SW 1271 (cell line): ENCODE data around the gene LRRC14B.

ENCODE experiments used
- DNase-seq, 2 experiments: peaks; one replicate each; lab custom pipeline; 2025; lab: John Stamatoyannopoulos, UW

The LRRC14B gene

DNA sequence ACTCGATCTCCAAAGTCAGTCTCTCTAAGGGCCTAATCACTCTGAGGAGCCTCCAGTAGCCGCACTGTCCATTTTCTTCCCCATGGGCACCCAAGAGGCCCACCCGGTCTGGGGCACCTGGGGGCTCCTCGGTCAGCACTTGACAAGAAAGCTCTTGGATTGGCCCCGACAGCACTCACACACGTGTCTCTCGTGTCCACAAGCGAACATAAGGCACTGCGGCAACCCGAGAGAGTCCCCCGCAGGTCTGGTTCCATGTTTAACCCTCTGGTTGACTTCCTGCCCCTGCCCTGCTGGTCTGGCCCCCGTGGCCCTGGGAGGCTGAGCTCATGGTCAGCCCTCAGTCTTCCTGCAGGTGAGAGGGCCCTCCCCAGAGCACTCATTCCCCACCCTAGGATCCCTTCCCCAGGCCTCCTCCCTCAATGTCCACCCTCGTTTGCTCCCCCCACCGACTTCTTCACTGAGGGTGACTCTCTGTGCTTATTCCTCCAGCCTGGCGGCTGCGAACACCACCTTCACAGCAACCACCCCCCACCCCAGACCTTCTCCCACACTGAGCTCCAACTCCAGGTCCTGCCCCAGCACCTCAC is 16.3 kb upstream of the LRRC14B start:
- DNase-seq = no peak

DNA sequence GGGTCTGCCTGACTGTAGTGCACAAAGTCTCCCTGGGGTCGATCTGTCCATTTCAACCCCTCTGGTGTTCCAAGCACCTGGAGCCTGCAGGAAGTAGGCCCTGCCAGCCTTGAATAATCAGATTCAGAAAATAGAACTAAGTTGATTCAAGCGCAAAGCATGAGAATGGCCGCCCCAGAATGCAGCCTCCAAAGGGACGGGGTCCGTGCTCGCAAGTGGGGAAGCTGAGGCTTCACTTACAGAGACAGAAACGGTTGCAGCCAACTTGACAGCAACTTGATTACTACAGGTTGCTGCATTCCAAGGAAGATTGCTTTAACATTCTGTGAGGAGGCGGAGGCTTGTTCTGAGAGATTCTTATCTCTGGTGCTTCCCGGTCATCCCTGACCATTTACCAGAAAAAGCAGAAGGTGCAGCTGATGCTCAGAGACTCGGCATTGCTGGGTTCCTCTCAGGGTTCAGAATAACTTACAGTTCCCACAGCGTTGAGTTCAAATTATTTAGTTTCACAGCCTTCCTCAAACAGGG is 14.9 kb upstream of the LRRC14B start:
- no peak for DNase-seq

DNA sequence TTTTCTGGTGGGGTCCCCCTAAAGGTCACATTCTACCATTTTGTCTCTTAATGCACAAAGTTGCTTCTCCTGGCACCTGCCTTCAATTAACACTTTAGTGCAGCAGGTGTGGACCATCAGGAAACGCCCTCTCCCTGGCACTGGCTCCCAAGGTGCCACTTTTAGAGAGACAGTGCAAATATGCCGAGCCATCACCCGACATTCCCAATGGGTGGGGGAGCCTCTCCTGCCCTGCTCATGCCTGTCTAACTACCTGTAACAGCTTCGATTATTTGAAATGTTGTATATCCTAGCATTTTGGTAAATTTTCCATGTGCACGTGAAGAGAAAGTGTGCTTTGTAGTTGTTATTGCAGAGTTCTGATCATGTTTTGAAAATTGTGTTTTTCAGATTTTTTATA is 13.2 kb upstream of the LRRC14B start:
- no peak for DNase-seq

DNA sequence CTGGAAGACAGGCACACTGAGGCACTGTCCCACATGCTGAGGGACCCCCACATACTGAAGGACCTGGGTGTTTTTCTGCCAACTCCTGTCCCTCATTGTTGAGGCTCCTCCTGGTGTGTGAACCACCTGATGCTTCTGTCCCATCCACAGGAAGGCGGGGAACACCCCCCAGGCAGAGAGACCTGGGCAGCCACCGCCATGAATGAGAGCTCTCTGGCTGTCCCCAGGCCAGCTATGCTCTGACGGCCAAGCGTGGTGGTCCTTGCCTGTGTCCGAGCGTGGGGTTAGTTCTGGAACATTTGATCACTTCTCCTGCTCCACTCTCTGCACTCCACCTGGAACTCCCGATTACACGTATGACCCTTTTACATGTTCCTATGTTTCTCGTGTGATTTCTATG is 11.9 kb upstream of the LRRC14B start:
- no peak for DNase-seq

DNA sequence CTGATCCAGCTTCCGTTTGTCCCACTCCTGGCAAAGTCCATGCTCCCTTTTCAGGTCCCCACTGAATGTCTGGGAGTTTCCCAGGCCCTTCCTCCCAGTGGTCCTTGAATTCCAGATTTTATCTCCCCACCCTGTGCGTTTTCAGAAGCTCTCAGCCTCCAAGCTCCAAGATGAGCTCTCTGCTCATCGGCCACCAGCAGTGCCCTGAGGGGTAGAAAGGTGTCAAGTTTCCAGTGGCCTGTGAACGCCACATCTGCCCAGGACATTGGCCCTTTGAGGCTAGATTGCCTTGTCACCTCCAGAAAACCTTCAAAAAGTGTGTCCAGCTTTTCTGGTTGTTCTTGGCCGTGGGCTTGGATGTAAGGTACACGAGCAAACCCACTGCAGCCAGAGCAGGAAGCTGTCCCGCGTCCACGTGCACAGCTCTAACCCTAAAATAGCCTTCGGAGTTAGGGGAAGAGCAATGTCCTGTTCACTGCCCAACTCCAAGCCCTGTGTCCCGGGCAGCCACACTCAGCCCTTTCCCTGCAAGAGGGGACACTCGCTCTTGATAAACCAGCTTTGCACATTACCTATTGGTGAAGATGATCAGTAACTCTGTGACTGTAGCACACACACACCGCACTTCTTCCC is 10.9 kb upstream of the LRRC14B start:
- DNase-seq = no peak

DNA sequence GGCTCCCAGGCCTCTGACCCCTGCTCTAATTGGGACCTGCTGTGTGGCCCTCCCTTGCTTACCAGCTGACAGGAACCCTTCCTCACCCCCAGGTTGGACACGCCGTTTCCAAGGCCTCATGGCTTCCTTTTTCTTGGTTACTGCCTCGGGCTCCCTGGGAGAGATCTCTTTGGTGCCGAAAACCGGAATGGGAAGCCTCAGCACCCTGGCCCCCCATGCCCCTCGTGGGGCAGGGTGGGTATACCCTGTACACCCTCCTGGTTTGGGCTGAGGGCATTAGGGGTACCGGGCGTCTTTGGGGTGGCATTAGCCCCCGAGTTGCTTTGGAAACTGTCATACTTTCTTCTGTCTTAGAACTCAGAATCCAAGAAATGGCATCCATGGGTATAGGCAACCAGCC is 10.1 kb upstream of the LRRC14B start:
- no peak for DNase-seq

DNA sequence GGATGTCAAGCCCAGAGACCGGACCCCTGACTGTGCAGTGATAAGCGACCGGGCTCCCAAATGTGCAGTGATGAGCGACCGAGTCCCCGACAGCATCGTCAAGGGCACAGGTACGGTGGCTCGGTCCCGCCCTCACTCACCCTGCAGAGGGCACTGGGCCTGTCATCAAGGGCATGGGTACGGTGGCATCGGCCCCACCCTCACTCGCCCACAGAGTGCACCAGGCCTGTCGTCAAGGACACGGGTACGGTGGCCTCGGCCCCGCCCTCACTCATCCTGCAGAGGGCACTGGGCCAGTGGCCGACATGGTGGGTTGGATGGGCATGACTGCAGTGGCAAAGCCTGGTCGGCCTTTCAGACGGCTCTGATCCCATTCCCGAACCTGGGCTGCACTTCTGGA is 9.7 kb upstream of the LRRC14B start:
- no peak for DNase-seq

DNA sequence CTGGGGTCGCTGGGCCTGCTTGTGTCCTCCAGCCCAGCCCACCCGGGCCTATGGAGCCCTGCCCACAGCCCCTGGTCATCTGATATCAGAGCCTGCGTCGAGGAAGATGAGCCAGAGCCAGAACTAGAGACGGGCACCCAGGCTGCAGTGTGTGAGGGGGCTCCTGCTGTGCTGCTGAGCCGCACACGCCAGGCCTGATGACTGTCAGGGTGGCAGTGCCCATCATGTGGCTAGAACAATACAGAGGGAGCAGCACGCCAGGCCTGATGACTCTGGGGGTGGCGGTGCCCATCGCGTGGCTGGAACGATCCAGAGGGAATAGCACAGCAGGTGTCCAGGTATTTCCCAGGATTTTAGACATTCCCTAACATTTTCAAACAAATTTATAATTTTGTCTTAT is 9.2 kb upstream of the LRRC14B start:
- no peak for DNase-seq

DNA sequence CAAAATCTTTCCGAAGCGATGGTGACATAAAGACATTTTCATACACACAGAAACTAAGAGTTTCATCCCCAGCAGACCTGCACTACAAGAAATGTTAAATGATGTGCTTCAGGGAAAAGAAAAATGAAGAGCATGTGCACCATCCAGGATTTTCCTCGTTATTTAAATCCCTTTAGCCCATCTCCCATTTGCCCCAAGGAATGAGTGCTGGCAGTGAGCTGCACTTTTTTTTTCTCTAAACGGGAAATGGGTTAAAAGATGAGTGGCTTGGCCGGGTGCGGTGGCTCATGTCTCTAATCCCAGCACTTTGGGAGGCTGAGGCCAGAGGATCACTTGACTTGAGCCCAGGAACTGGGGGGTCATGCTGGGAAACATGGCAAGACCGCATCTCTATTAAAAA is 6.8 kb upstream of the LRRC14B start:
- no peak for DNase-seq

DNA sequence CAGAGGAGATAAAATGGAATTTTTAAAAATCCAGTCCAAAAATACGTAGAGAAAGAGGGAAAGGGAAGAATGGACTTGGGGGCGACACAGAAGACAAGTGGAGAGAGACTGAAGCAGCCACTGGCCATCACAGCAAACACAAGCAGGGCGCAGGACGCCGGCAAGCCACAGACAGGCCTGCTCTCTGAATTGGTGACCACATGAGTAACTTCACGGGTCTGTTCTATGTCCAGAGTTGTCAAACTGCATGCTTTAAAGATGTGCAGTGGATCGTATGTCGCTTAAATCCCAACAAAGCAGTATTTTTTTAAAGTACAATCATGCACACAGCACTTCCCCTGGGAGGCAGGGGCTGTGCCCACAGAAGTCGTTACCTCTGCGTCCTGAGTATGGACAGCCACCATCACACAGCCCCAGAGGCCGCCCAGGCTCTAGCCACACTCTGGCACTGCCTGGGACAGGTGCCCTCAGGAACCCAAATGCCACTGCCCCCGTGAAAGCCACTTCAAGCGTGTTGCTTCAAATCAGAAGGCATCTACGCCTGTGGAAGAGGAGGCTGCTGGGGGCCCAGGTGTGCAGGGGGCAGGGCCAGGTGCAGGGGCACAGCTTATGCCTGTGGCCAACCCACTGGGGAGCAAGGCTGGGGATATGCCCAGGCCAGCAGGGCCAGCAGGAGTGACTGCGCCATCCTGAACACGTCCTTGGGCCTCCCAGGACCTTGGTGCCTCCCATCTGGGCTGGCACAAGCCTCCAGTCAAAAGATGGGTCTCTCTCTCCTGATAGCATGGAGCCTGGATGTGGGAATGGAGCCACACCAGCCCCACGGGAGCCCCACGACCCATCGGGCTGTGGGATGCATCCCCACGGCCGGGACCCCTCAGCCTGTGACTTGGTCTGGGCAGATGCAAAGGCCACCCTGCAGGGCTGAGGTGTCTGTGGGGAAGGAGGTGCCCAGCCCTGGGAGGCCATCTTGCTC is 5.9 kb upstream of the LRRC14B start:
- no peak for DNase-seq

DNA sequence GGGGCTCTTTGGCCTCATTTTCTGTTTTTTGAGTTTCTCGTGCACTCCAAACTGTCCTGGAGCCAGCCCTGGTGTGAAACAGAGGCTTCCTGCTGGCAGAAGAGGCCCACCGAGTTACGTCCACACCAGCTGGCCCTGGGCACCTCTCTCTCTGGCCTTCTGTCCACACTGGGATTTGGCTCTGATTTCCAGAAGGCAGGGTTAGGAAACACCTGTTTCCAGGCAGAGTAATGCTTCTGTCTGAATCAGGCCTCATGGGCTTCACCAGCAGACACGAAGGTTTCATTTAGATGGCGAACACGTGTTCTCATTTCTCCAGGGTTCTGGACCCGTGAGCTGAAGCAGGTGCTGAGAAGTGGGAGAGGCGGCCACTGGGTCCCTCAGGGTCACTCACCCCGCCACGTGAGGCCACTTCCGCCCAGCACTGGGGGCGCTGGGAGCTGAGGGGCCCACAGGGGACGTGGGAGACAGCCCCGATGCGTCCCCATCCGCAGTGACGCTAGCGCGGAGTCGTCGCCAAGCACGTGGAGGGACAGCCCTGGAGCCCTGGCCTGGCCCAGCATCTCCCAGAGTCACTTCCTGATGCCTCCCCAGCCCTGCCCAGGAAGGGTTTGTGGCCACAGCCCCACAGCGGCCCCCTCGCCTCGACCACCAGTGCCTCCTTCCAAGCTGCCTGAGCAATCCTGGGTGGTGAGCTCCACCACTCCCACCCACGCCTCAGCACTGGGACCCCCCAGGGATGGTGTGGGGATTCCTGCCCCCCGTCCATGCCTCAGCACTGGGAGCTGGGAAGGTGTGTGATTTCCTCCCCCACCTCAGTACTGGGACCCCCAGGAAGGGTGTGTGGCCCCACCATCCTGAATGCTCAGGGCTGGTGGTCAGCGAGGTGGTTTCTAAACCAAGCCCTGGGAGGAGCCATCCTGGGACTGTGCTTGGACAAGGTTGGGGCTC is 4.9 kb upstream of the LRRC14B start:
- DNase-seq = no peak

DNA sequence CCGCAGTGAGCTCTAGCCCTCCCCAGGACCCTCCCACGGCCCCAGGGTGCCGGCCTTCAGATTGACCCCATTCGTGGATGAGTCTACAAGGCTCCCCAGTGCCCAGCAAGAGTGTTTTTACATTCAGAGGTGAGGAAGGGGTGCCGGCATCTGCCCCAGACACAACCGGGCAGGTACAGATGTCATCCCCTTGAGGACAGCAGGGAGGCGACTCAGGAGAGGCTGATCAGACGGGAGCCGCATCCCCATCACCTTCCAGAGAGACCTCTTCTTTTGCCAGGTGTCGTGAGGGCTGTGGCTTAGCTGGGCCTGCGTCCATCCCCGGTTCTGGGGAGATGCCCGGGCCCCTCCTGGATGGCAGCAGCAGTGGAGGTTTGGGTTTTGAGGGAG is 4.3 kb upstream of the LRRC14B start:
- no peak for DNase-seq

DNA sequence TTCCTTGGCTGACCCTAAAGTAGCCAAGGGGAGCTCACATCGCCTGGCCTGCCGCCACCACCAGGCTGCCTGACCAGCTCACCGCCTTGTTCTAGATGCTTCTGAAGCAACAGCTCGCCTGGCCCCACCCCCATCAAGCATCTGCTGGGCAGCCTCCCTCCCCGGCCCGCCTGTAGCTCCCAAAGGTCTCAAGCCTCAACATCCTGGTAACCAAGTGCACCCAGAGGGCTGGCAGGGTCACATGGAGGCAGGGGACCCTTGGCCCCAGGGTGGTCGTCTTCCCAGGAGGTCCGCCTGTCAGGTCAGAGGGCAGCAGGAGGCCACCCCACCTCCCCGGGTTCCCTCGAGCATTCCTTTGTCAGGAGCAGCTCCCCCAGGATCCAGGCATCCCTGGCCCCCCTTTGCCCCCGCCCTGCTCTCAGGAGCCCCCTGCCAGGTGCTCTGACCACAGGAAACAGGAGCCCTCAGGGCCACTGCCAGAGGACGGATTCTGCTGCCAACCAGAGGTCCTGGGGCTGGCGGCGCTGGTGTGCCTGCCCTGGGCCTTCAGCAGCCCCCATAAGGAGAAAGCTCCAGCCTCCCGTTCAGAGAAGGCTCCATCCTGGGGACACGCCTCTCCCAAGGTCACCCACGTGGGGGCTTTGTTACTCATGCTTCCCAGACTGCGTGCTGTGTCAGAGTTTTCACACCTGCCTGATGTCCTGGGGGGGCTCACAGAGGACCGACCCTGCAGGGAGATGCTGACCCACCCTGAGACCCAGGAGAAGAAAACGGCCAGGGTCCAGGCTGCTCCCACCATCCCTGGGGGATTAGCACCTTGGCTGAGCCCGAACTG is 3.5 kb upstream of the LRRC14B start:
- no peak for DNase-seq

DNA sequence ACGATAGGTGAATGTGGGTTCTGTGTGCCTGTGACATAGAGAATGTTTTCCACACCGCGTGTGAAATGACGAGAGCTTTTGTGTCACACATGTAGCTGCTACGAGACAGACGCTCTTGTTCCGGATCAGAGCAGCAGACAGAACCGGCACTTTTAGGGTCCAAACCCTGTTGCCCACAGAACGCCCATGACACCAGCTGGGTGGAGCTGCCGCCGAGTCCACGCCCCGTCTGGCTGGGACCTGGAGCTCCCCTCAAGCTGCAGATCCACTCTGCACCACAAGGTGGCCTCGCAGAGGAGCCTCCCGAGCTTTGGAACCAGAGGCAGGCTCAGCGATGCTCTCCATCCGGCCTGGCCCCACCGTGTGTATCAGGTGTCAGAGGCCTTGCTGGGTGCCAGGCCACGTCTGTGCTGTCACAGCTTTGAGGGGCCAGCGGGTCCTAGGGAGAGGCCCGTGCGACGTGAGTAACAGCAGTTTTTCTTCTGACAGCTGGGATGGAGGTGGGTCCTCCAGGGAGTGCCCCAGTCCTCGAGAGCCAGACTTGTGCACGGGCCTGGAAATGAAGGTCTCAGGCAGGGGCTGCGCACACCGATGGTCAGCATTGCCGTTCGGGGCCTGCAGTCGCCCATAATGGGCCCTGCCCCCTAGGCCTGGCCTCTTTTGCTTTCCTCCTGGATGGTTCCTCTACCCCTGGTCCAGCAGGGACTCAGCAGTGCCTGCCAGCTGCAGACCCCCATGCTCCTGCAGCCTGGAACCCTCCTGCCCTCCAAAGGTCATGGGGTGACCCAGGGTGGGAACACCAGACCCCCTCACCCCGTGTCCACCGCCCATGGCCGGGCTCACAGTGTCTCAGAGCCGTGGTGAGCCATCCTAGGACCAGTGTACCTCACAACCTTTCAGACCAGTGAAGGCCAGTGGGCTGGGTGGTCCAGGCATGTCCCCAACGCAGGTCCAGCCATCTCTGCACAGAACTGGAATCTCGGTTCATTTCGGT is 2.5 kb upstream of the LRRC14B start:
- peak; percentile 52 to 77 for DNase-seq

DNA sequence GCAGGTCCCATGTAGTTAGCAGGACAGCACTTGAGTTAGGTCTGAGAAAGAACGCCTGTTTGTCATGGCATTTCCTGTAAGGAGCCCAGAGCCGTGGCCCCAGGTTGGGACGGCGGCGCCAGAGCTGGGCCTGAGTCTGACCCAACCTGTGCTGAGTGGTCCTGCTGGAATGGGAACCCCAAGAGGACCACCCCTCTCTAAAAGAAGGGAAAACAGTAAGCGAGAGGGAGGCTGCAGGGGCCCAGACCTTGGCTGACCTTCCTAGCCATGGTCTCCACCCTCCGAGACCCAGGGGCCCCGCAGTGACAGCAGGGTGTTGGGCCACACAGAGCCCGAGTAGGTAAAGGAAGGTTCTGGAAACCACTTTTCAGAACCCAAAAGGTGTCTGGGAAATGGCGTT is 1.8 kb upstream of the LRRC14B start:
- no peak for DNase-seq

DNA sequence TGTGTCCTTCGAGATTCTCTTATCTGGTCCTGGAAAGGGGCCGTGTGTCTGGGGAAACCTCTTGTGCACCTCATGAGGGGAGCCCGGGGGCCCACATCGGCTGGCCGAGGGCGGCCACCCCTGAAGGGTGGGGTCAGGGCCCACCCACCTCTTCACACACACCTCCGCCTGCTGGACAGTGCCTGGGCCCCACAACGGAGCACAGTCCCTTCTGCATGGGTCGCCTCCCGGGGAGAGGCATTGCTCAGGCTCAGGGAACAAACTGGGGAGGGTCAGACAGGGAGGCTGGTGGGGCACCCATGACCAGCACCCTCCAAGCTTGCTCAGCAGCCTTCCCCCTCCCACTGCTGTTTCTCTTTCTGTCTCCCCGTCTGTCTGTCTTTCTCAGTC is 1.3 kb upstream of the LRRC14B start:
- no peak for DNase-seq

DNA sequence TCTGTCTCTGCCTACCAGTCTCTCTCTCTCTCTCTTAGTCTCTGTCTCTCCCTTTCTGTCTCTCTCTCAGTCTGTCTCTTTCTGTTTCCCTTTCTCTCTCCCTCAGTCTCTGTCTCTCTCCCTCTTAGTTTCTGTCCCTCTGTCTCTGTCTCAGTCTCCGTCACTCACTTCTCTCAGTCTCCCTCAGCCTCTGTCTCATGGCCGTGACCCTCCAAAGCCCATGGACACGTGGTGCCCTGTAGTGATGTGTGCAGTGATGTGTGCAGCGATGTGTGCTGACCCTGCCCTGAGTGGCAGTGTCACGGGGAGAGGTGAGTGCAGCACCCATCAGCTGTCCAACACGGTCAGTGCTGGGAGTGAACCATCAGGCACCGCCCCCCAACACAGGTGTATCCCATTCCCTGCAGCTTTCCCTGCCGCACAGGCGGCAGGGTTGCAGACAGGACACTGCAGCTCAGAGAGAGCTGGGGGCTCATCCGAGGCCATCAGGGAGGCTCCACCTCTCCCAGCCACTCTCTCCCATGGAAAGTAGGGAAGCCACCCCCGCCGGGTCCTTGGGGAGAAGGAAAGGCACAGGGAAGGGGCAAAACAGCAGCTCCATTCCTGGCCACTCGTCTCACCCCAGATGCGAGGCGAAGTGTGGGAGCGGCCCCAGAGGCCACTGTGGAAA is 794 bp upstream of the LRRC14B start:
- no peak for DNase-seq

DNA sequence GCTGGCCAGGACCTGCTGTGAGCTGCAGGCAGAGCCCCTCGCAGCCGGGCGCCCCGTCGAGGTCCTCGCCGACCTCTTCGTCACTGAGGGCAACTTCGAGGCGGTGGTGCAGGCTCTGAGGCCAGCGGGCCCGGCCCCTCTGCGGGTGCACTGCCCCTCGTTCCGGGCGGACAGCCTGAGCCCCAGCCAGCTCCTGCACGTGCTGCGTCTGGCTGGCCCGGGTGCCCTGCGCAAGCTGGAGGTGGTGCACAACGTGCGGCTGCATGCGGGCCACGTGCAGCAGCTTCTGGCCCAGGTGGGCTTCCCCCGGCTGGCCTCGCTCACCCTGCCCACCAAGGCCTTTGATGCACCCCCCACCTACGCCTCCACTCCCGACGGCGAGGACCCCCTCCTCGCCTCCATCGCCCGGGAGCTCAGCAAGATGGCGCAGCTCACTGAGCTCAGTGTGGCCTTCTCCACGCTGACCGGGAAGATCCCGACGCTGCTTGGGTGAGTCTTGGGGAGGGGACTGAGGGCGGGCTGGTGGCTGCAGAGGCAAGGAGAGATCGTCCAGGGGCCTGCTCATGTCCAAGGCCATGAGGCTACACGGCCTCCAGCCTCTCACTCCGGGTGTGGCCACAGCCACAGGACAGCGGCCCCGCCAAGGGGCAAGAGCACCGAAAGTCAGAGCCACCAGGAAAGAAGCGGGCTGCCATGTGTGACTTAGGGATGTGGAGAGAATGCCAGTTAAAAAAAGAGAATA is 825 bp downstream of the LRRC14B start:
- no peak for DNase-seq

DNA sequence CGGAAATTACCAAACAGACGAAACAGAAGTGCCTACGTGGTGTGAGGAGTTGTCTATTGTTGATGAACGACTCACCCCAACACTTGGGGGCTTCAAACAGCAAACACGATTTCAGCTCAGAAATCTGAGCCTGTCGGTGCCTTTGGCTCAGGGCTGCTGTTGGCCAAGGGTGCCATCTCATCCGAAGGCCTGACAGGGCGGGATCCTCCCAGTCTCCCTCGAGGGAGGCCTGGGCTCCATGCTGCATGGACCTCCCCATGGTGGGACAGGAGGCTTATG is 1.3 kb downstream of the LRRC14B start:
- DNase-seq = no peak
